SK-N-MC (cell line): ENCODE results near the gene GPC5.

ENCODE experiments used
- FOXP2 ChIP-seq: optimal IDR thresholded peaks from 2 replicates; pipeline ENCODE3; 2011; ENCODE audit warnings: mild to moderate bottlenecking, moderate library complexity; ENCODE audit not compliant: insufficient read depth; ENCODE audit errors: extremely low read length, control extremely low read depth
- POLR2AphosphoS5 ChIP-seq: IDR thresholded peaks from 2 replicates; pipeline ENCODE4 v1.6.1; 2012; ENCODE audit warnings: mild to moderate bottlenecking, low read depth, low read length, borderline replicate concordance

GRCh38 chr13:91716436-91717065 lies 318.1 kb downstream of the GPC5 start:
- TF ChIP-seq FOXP2 (no peak), POLR2AphosphoS5 (no peak)
